HEK293T (cell line): ENCODE results near the gene TUG1.

Experiments
- ARNT ChIP-seq: fragments of 450-650 bp; IDR thresholded peaks from 2 replicates; pipeline ENCODE4 v1.6.1; 2017; ENCODE audit warnings: mild to moderate bottlenecking
- PKNOX1 ChIP-seq: fragments of 450-650 bp; IDR thresholded peaks from 2 replicates; pipeline ENCODE4 v1.6.1; 2016
- TARDBP ChIP-seq: fragments of 450-650 bp; IDR thresholded peaks from 2 replicates; pipeline ENCODE4 v1.6.1; 2016

GRCh38 chr22:30922151-30922611, 46.9 kb upstream of the TUG1 start:
- TF ChIP-seq ARNT (no peak), TARDBP (no peak), PKNOX1 (no peak)
